WI38 (cell line): ENCODE results near the gene PSEN1.

ENCODE experiments used
- H3K4me3 ChIP-seq: 2 replicates; pipeline ENCODE4 v1.5.1; 2011; ENCODE audit warnings: low read depth, mild to moderate bottlenecking, control low read depth, low read length
- TF ChIP-seq, protein P1 (sequence below): IDR thresholded peaks from 2 replicates; pipeline ENCODE4 v1.5.1; 2012; ENCODE audit warnings: low read depth, mild to moderate bottlenecking, control low read depth, low read length

Gene PSEN1

DNA sequence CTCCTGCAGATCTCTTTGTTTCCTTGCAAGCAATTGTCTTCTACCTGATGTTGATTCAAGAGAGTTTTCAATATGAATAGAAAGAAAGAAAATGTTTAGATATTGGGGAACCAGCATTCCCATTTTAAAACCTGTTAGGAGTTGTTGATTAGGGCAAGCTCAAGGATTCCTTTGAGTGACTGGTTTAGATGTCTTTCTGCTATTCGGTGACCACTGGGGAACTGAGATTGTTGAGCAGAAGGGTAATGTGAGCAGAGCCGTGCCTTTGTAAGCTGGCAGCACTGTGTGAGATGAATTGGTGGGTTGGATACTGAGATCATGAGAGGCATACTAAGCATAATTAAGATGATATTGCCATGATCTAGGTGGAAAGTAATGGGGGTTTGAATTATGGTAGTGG is 61.9 kb downstream of the PSEN1 start:
- H3K4me3 ChIP-seq = no peak overlapping the region
- TF ChIP-seq, protein P1, sequence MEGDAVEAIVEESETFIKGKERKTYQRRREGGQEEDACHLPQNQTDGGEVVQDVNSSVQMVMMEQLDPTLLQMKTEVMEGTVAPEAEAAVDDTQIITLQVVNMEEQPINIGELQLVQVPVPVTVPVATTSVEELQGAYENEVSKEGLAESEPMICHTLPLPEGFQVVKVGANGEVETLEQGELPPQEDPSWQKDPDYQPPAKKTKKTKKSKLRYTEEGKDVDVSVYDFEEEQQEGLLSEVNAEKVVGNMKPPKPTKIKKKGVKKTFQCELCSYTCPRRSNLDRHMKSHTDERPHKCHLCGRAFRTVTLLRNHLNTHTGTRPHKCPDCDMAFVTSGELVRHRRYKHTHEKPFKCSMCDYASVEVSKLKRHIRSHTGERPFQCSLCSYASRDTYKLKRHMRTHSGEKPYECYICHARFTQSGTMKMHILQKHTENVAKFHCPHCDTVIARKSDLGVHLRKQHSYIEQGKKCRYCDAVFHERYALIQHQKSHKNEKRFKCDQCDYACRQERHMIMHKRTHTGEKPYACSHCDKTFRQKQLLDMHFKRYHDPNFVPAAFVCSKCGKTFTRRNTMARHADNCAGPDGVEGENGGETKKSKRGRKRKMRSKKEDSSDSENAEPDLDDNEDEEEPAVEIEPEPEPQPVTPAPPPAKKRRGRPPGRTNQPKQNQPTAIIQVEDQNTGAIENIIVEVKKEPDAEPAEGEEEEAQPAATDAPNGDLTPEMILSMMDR = no peak

DNA sequence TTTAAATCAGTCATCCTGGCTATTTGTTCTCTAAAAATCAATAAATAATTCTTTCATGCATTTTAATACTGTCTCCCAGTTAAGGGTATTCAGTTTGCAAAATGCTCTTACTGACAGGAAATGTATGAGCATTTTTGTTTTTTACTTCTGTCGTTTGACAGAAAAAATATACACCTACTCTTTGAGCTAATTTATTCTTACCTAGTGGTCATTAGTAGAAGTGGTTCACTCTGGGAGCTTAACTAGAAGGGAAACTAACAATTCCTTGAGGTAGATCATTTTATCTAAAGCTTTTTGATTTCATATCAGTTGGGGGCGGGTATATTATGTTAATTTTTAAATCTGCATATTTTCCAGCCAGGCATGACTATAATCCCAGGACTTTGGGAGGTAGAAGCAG is 67.2 kb downstream of the PSEN1 start:
- TF ChIP-seq, protein P1 = no peak
- H3K4me3 ChIP-seq = no peak overlapping the region

DNA sequence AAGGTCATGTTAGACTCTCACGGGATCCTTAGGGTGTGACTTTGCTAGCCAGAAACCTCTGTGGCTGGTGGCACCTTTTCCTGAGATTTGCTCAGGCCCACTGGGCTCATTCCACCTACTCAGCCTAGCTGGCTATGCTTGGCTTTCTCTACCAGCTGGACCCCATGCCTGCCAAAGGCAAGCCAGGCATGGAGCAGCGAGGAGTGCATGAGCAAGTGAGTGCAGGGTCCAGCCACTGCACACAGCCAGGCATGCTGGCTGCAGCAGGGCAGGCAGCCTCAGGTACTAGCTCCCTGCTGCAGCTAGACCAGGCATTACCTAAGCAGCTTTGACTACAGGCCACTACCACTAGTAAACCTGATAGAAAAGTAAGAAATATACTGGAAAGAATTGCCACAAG is 71.3 kb downstream of the PSEN1 start:
- TF ChIP-seq, protein P1 = no peak
- no peak overlapping the region for H3K4me3 ChIP-seq

DNA sequence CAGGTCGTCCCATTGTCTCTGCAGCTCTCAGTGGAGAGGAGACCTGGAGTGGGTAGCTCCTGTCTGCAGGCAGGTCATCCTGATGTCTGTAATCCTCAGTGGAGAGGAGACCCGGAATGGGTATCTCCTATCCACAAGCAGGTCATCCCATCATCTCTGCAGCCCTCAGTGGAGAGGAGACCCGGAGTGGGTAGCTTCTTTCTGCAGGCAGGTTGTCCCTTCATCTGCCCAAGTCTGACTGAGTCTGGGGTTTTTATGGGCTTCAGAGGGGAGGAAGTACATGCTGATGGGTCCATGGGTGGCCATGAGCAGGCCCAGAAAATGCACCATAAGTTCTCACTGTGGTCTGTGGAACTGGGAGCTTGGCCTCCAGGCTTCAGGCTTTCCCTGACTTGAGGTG is 72.1 kb downstream of the PSEN1 start:
- TF ChIP-seq, protein P1 = no peak
- no peak overlapping the region for H3K4me3 ChIP-seq

DNA sequence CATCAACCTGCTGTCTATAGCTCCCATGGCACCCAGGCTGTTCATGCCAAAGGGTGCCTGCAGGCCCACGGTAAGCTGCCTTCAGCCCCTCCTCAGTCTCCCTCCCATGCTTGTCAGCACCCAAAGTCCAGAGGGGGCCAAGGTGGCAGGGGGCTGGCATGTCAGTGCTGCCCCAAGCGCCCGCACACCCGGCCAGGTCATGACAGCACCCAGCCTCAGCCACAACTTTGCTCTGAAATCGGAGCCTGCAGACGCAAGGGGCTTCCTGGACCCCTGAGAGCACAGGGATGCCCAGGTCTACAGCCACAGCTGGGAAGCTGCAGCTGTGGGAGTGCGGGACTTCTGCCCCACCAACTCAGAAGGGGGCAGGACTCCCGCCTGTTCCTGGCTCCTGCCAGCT is 72.5 kb downstream of the PSEN1 start:
- TF ChIP-seq, protein P1 = no peak
- no peak overlapping the region for H3K4me3 ChIP-seq

DNA sequence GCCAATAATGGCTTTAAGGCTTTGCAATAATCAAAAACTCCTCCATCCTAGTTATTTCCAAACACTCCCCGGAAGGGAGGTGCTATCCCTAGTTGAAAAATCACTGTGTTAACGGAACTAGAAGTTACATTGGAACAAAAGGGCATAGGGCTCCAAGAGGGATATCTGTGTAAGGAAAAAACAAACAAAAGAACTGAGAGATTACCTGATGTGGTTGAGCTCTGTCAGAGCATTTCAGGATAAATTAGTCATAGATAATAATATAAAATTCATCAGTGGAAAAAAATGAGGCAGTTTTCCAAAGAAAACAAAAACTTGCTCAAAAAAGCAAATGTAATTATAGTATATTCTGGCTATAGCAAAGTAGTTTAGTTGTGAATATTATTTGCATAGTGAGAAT is 73.6 kb downstream of the PSEN1 start:
- no peak overlapping the region for H3K4me3 ChIP-seq
- TF ChIP-seq, protein P1 = no peak

DNA sequence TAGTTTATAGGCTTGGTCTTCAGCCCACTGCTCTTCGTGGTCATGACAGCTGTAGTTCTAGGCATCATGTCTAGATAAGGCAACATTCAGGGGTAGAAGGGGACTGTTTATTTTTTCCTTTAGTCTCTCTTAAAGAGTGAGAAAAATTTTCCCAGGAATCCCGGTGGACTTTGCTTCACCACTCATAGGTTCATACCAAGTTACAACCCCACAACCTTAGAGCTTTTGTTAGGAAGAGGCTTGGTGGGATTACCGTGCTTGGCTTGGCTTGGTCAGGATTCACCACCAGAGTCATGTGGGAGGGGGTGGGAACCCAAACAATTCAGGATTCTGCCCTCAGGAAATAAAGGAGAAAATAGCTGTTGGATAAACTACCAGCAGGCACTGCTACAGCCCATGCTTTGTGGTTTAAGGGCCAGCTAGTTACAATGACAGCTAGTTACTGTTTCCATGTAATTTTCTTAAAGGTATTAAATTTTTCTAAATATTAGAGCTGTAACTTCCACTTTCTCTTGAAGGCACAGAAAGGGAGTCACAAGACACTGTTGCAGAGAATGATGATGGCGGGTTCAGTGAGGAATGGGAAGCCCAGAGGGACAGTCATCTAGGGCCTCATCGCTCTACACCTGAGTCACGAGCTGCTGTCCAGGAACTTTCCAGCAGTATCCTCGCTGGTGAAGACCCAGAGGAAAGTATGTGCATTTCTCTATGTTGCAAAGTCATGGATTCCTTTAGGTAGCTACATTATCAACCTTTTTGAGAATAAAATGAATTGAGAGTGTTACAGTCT is 75.1 kb downstream of the PSEN1 start:
- TF ChIP-seq, protein P1 = no peak
- no peak overlapping the region for H3K4me3 ChIP-seq
